T1000 (cell line): ENCODE results near the gene ZNF804B.

ENCODE experiments used
- DNase-seq: peaks from one replicate; lab custom pipeline; 2025; ENCODE audit warnings: mixed read lengths; lab: John Stamatoyannopoulos, UW

The ZNF804B gene

DNA sequence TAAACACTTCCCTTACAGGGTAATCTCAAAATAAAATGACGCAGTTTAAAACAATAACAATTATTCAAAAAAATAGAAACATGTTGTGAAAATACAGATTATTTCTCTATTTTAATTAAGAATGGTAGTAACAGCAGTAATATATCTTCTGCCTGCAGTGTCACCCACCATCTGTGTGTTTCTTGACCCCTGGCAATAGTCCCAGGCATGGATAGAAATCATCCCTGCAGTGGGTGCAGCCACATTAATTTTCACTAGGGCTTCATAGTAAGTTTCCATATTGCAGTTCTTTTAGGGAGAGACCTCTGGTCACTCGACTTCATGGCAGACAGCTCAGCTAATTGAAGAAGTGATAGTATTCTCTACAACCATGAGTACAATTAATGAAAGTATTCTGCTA is 506.1 kb downstream of the ZNF804B start:
- no peak for DNase-seq

GRCh38 chr7:89283302-89283701 is 523.8 kb downstream of the ZNF804B start:
- no peak for DNase-seq

DNA sequence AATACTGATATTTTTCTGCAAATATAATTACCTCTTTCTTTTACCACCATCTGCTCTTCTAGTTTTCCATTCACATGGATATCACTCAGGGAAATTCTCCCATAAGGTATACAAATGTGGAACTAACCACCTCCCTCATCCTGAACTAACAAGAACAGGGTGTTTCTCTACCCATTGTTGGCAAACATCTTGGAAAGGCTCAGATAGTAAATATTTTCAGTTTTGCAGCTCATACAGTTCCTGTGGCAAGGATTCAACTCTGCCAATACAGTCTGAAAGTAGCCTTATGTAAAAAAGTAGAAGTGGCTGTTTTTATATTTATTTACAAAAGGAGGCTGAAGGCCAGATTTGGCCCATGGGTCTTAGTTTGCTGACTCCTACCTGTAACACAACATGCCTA is 549.0 kb downstream of the ZNF804B start:
- no peak for DNase-seq

DNA sequence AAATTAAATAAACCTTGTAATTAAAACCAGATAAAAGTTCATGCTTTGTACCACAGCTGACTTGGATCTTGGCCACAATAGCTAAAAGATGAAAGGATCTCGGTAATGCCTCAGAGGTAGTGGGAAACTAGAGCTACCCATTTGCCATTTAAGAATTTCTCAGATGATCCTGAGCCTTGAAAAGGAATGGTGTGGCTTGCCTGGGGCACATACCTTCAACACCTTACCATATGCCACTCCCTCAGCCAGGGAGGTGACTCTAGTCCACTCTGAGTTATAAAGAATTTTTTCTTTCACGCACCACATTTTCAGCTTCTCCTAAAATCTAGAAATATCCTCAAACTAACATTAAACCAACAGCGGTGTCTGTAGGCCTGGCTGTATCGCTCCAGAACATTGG is 552.4 kb downstream of the ZNF804B start:
- DNase-seq: no peak

GRCh38 chr7:89312551-89312950 is 553.1 kb downstream of the ZNF804B start:
- no peak for DNase-seq

DNA sequence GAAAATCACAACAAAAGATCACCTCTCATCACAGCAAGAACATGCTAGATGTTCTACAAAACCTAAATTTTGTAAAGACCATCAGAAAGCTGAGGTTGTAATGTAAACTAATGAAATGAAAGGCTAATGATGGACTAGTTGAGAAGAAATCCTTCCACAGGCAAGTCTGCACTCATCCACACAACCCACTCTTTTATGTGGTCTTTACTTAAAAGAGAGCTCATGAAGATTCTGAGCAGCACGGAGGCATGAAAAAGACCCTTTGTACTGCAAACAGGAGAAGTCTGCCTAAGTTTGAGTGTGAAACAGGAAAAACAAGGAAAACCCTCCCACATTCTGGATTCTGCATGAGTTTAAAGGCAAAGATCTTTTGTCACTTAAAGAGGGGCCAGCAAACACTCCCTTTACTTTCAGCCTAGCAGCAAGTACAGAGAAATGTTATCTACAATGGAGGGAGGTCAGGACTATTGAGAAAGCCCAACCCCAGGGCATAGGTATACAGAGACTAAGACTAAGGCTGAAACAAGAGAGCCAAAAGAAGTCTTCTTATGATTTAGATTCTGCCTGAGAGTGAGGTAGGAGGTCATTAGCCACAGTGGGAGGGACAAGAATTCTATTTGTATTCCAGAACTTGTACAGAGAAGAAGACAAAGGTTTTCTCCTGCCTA is 557.2 kb downstream of the ZNF804B start:
- DNase-seq: no peak

GRCh38 chr7:89332026-89332425 is 572.5 kb downstream of the ZNF804B start:
- no peak for DNase-seq

- DNase-seq: no peak
These were observed 575.3 kb downstream of the ZNF804B start for GRCh38 chr7:89334797-89335196.

- DNase-seq: no peak
These were observed 576.0 kb downstream of the ZNF804B start for GRCh38 chr7:89335490-89335889.

DNA sequence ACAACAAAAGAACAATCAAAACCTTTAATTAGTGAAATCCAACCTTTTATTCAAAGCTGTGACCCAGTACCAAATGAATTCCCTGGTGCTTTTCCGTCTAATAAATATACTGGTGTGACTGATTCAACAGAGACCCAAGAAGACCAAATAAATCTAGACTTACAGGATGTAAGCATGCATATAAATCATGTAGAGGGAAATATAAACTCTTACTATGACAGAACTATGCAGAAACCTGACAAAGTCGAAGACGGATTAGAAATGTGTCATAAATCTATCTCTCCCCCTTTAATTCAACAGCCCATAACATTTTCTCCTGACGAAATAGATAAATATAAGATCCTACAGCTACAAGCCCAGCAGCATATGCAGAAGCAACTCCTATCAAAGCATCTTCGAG is 576.6 kb downstream of the ZNF804B start:
- no peak for DNase-seq

GRCh38 chr7:89339748-89340147 is 580.2 kb downstream of the ZNF804B start:
- DNase-seq: no peak

GRCh38 chr7:89357121-89357520 is 597.6 kb downstream of the ZNF804B start:
- no peak for DNase-seq

DNA sequence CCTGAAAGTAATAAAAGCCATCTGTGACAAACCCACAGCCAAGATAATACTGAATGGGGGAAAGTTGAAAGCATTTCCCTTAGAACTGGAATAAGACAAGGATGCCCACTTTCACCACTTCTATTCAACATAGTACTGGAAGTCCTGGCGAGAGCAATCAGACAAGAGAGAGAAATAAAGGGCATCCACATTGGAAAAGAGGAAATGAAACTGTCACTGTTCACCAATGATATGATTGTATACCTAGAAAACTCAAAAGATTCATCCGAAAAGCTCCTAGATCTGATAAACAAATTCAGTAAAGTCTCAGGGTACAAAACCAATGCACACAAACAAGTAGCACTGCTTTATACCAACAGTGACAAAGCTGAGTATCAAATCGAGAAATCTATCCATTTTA is 617.7 kb downstream of the ZNF804B start:
- DNase-seq: no peak

GRCh38 chr7:89385411-89385810 is 625.9 kb downstream of the ZNF804B start:
- no peak for DNase-seq
